Liver (tissue), 9 donors: ENCODE data around the gene SULT1A2. TPM values are rescaled to one million over a fixed set of nuclear protein-coding genes. Genes with fewer than 3 reads are reported as not detected.
"Not testable (repeated sequence)": the region's sequence is repeated elsewhere in the genome, so short reads cannot be mapped to it uniquely, and the experiment has no call there.

Experiments
- DNase-seq: peaks from one replicate; pipeline ENCODE4 v3.0.0-alpha.2; 2017; ENCODE audit warnings: low spot score
- H3K27ac ChIP-seq, 2 donors: one replicate each; pipeline ENCODE4 v1.7.0; 2013; ENCODE audit warnings: inconsistent platforms in 2 of 2, low read length in 2 of 2, control low read depth in 1 of 2, low read depth in 1 of 2, mild to moderate bottlenecking in 1 of 2
- H3K27me3 ChIP-seq, 4 donors: one replicate each; pipeline versions ENCODE4 v1.6.1 to v1.7.0; 2013; ENCODE audit warnings: low read length in 3 of 4, inconsistent platforms in 1 of 4, mild to moderate bottlenecking in 1 of 4, moderate library complexity in 1 of 4; ENCODE audit not compliant: control insufficient read depth in 4 of 4, insufficient read depth in 4 of 4
- H3K36me3 ChIP-seq, 4 donors: one replicate each; pipeline versions ENCODE4 v1.6.1 to v1.7.0; 2013; ENCODE audit warnings: low read length in 3 of 4, mild to moderate bottlenecking in 3 of 4, low read depth in 1 of 4, moderate library complexity in 1 of 4; ENCODE audit not compliant: control insufficient read depth in 4 of 4, insufficient read depth in 3 of 4
- H3K4me1 ChIP-seq, 4 donors: one replicate each; pipeline versions ENCODE4 v1.6.1 to v1.7.0; 2013; ENCODE audit warnings: low read length in 3 of 4, mild to moderate bottlenecking in 3 of 4, moderate library complexity in 1 of 4; ENCODE audit not compliant: control insufficient read depth in 4 of 4, insufficient read depth in 4 of 4
- H3K4me3 ChIP-seq, 3 donors: one replicate each; pipeline versions ENCODE4 v1.6.1 to v1.7.0; 2013; ENCODE audit warnings: low read length in 3 of 3, control low read depth in 1 of 3, low read depth in 1 of 3, mild to moderate bottlenecking in 1 of 3
- H3K9ac ChIP-seq, 2 donors: one replicate each; pipeline ENCODE4 v1.7.0; 2013; ENCODE audit warnings: low read length in 2 of 2, mild to moderate bottlenecking in 2 of 2, moderate library complexity in 2 of 2, control low read depth in 1 of 2, low read depth in 1 of 2
- H3K9me3 ChIP-seq, 4 donors: one replicate each; pipeline versions ENCODE4 v1.6.1 to v1.7.0; 2013; ENCODE audit warnings: low read length in 3 of 4; ENCODE audit not compliant: control insufficient read depth in 4 of 4
- EGR1 ChIP-seq, 2 donors: IDR thresholded peaks; 2 replicates each; pipeline ENCODE4 v1.6.1; 2016 to 2018; ENCODE audit warnings: antibody characterized with exemption in 2 of 2, low read depth in 2 of 2
- FOXA1 ChIP-seq: IDR thresholded peaks from 2 replicates; pipeline ENCODE4 v1.6.1; 2016; ENCODE audit warnings: antibody characterized with exemption
- GABPA ChIP-seq, 2 donors: IDR thresholded peaks in 1 of 2; conservative IDR thresholded peaks in 1 of 2; 2 replicates each; pipeline ENCODE4 v1.6.1; 2016; ENCODE audit warnings: antibody characterized with exemption in 2 of 2, mild to moderate bottlenecking in 1 of 2, moderate library complexity in 1 of 2
- HNF4A ChIP-seq, 2 donors: conservative IDR thresholded peaks; 2 replicates each; pipeline ENCODE4 v1.6.1; 2016; ENCODE audit warnings: antibody characterized with exemption in 2 of 2, mild to moderate bottlenecking in 2 of 2
- HNF4G ChIP-seq: IDR thresholded peaks from 2 replicates; pipeline ENCODE4 v1.6.1; 2016; ENCODE audit warnings: antibody characterized with exemption
- RAD21 ChIP-seq, 2 donors: IDR thresholded peaks; 2 replicates each; pipeline ENCODE4 v1.6.1; 2016; ENCODE audit warnings: antibody characterized with exemption in 2 of 2, mild to moderate bottlenecking in 2 of 2
- REST ChIP-seq: IDR thresholded peaks from 2 replicates; pipeline ENCODE4 v1.6.1; 2016; ENCODE audit warnings: antibody characterized with exemption, mild to moderate bottlenecking
- RXRA ChIP-seq, 2 donors: IDR thresholded peaks; 2 replicates each; pipeline ENCODE4 v1.6.1; 2017 to 2018; ENCODE audit warnings: antibody characterized with exemption in 2 of 2, mild to moderate bottlenecking in 1 of 2
- SP1 ChIP-seq: IDR thresholded peaks from 2 replicates; pipeline ENCODE4 v1.6.1; 2018; ENCODE audit warnings: antibody characterized with exemption, mild to moderate bottlenecking
- TAF1 ChIP-seq: conservative IDR thresholded peaks from 2 replicates; pipeline ENCODE4 v1.6.1; 2016; ENCODE audit warnings: antibody characterized with exemption, mild to moderate bottlenecking
- YY1 ChIP-seq: IDR thresholded peaks from 2 replicates; pipeline ENCODE4 v1.6.1; 2016; ENCODE audit warnings: antibody characterized with exemption, mild to moderate bottlenecking
- WGBS: extraction: QIAGEN DNeasy Blood & Tissue Kit; methylation state at CpG from one replicate; pipeline ENCODE4 v1.1.7; 2013; 5-methylcytosine and 5-hydroxymethylcytosine counted together
- polyA plus RNA-seq, 2 donors: library from polyadenylated mRNA; stranded (reverse) in 1 of 2; unstranded in 1 of 2; fragments of 200-250 nt in 1 of 2; fragments of >200 nt in 1 of 2; fragmentation: Nextera tagmentation in 1 of 2; extraction: Ambion mirVana in 1 of 2; gene quantifications; one replicate each; pipeline versions ENCODE4 v1.2.1 to v1.2.3, GENCODE V29; 2013 to 2015
- total RNA-seq, 2 donors: library from RNA; depleted of rRNA; stranded (reverse); fragments of >200 nt; gene quantifications; one replicate each; pipeline ENCODE4 v1.2.3, GENCODE V29; 2014
- TF ChIP-seq, protein P1 (sequence below): fragments of 150-350 bp; IDR thresholded peaks from 2 replicates; pipeline ENCODE4 v1.5.1; 2017; ENCODE audit warnings: improper control_type of control experiment, low read depth, low read length; ENCODE audit not compliant: missing input control
- TF ChIP-seq, protein P2 (sequence below): IDR thresholded peaks from 2 replicates; pipeline ENCODE4 v1.6.1; 2016; ENCODE audit warnings: antibody characterized with exemption
- TF ChIP-seq, protein P3 (sequence below): IDR thresholded peaks from 2 replicates; pipeline ENCODE4 v1.6.1; 2016; ENCODE audit warnings: antibody characterized with exemption
- TF ChIP-seq, protein P4 (sequence below): IDR thresholded peaks from 2 replicates; pipeline ENCODE4 v1.6.1; 2016; ENCODE audit warnings: antibody characterized with exemption
- donor health status: healthy.
- donor health status: healthy.
- donor health status: healthy.
- donor health status: healthy.
- donor health status: healthy.

The SULT1A2 gene
- total and polyA plus RNA-seq, 4 donors = 1.6 to 29.4 (median 14.9) TPM

DNA sequence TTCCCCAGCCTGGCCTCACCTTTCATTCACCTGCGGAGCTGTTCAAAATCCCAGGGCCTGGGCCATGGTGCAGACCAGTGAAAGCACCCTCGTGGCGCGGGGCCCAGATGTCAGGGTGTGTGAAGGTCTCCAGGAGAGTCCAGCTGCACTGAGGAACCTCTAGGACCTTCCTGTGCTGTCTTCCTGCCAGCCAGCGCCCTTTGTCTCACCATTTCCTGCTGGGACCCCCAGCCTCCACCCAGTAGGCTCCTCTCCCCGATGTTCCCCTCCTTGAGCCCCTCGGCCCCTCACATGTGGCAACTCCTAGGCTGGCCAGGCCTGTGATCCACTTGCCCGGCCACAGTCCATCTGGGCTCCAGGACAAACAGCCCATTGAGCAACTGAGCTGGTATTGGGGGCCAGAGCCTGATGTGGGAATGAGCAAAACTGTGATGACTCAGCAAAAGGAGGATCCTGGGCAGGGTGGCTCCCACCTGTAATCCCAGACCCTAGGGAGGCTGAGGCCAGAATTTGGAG lies 677 bp downstream of the SULT1A2 start:
- peak overlapping the region; percentile 70 to 81 for H3K27ac ChIP-seq
- no peaks in the 10 kb centered on the region for H3K9me3 ChIP-seq
- no peaks in the 10 kb centered on the region for H3K27me3 ChIP-seq
- no peak for TF ChIP-seq REST
- TF ChIP-seq SP1 = peak; percentile 29
- no peak for TF ChIP-seq TAF1
- TF ChIP-seq RXRA (IDR thresholded peaks at IDR 0.05) = peak in 1 of 2 donors; percentile 52
- TF ChIP-seq HNF4A (conservative IDR thresholded peaks at IDR 0.05) = peak; percentile 68 to 78
- 32% methylated on average over 8 of the region's 8 CpGs for WGBS
- H3K4me1 ChIP-seq = peaks cover 7 to 32% (median 25%) of the 10 kb centered on the region in 4 donors
- H3K4me3 ChIP-seq = peak overlapping the region in 2 of 3 donors; percentile 27 to 38
- no peak for DNase-seq
- H3K9ac ChIP-seq = peak overlapping the region in 1 of 2 donors; percentile 28
- peaks cover 4 to 10% (median 4%) of the 10 kb centered on the region in 4 donors for H3K36me3 ChIP-seq

DNA sequence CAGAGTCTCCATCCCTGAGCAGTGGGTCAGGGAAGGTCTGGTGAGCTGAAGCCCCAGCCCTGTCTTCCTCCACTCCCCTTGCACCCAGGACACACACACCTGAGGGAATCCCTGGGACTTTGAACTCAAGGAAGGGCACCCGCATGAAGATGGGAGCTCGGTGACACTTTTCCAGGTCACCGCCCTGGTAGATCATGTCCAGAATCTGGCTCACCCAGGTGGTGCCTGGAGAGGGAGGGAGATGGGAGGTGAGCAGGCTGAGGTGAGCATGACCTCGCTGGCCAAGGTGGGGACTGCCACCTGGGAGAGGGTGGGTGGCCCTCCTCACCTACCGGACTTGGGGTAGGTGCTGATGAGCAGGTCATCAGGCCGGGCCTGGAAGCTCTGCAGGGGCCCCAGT lies 1.4 kb downstream of the SULT1A2 start:
- not testable (repeated sequence) for H3K9me3 ChIP-seq, DNase-seq, H3K27me3 ChIP-seq, H3K9ac ChIP-seq
- peaks cover 7 to 32% (median 25%) of the 10 kb centered on the region in 4 donors for H3K4me1 ChIP-seq
- WGBS = 64% methylated on average over 6 of the region's 6 CpGs
- peak overlapping the region; percentile 70 to 81 for H3K27ac ChIP-seq
- peaks cover 5 to 18% (median 10%) of the 10 kb centered on the region in 4 donors for H3K36me3 ChIP-seq
- peak overlapping the region in 1 of 3 donors; percentile 8 for H3K4me3 ChIP-seq

DNA sequence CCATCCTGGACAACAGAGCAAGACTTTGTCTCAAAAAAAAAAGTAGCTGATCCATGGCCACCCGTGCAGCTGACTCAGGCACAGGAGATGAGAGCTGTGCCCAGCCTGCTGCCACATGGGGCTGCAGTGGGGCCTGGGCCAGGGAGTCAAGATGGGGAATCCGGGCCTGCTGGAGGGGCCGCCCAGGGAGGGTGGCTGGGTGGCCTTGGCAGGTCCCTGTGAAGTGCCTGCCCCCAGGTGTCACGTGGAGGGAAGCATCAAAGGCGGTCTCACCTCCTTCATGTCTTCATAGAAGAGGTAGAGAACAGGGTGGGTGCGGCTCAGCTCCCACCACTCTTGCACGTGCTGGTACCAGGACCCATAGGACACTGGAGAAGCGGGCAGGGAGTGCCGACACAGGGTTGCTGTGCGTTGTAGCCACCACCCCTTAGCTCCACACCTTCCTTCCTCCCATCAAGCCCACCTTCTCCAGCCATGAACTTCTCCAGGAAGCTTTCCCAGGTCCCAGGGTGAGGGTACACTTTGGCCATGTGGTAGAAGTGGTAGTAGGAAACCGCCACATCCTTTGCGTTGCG lies 3.8 kb downstream of the SULT1A2 start:
- Histone ChIP-seq H3K27ac (no peak overlapping the region), H3K9ac (no peak overlapping the region), H3K36me3 (peaks cover 5 to 34% (median 16%) of the 10 kb centered on the region in 4 donors), H3K4me3 (no peak overlapping the region), H3K9me3 (no peaks in the 10 kb centered on the region), H3K4me1 (peaks cover 7 to 29% (median 23%) of the 10 kb centered on the region in 4 donors), H3K27me3 (no peaks in the 10 kb centered on the region)
- WGBS = 96% methylated on average over 13 of the region's 13 CpGs
- DNase-seq = no peak
- no peak for TF ChIP-seq SP1
- TF ChIP-seq, protein P1, sequence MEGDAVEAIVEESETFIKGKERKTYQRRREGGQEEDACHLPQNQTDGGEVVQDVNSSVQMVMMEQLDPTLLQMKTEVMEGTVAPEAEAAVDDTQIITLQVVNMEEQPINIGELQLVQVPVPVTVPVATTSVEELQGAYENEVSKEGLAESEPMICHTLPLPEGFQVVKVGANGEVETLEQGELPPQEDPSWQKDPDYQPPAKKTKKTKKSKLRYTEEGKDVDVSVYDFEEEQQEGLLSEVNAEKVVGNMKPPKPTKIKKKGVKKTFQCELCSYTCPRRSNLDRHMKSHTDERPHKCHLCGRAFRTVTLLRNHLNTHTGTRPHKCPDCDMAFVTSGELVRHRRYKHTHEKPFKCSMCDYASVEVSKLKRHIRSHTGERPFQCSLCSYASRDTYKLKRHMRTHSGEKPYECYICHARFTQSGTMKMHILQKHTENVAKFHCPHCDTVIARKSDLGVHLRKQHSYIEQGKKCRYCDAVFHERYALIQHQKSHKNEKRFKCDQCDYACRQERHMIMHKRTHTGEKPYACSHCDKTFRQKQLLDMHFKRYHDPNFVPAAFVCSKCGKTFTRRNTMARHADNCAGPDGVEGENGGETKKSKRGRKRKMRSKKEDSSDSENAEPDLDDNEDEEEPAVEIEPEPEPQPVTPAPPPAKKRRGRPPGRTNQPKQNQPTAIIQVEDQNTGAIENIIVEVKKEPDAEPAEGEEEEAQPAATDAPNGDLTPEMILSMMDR = no peak
- no peak for TF ChIP-seq YY1
- no peak for TF ChIP-seq EGR1 (IDR thresholded peaks at IDR 0.05; ENCODE audit: low read depth in 2 of 2)
- TF ChIP-seq, protein P2, sequence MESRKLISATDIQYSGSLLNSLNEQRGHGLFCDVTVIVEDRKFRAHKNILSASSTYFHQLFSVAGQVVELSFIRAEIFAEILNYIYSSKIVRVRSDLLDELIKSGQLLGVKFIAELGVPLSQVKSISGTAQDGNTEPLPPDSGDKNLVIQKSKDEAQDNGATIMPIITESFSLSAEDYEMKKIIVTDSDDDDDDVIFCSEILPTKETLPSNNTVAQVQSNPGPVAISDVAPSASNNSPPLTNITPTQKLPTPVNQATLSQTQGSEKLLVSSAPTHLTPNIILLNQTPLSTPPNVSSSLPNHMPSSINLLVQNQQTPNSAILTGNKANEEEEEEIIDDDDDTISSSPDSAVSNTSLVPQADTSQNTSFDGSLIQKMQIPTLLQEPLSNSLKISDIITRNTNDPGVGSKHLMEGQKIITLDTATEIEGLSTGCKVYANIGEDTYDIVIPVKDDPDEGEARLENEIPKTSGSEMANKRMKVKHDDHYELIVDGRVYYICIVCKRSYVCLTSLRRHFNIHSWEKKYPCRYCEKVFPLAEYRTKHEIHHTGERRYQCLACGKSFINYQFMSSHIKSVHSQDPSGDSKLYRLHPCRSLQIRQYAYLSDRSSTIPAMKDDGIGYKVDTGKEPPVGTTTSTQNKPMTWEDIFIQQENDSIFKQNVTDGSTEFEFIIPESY = no peak
- no peak for TF ChIP-seq GABPA (IDR thresholded peaks at IDR 0.05 in 1 of 2, conservative IDR thresholded peaks at IDR 0.05 in 1 of 2)
- no peak for TF ChIP-seq HNF4G
- no peak for TF ChIP-seq REST
- TF ChIP-seq, protein P3, sequence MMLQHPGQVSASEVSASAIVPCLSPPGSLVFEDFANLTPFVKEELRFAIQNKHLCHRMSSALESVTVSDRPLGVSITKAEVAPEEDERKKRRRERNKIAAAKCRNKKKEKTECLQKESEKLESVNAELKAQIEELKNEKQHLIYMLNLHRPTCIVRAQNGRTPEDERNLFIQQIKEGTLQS = no peak
- TF ChIP-seq RAD21 (IDR thresholded peaks at IDR 0.05) = no peak
- no peak for TF ChIP-seq RXRA (IDR thresholded peaks at IDR 0.05)
- TF ChIP-seq, protein P4, sequence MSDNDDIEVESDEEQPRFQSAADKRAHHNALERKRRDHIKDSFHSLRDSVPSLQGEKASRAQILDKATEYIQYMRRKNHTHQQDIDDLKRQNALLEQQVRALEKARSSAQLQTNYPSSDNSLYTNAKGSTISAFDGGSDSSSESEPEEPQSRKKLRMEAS = no peak
- TF ChIP-seq HNF4A (conservative IDR thresholded peaks at IDR 0.05) = no peak
- TF ChIP-seq FOXA1 = no peak
